OCI-LY1 (cell line): ENCODE results near the gene NYAP1.

Experiments used
- H2AFZ ChIP-seq: fragments of 200-600 bp; sonication (generic), shearing (Covaris generic); 2 replicates; pipeline ENCODE4 v1.6.0; 2014; ENCODE audit warnings: antibody characterized with exemption, mild to moderate bottlenecking, low read length
- H3F3A ChIP-seq: fragments of 200-600 bp; sonication (generic), shearing (Covaris generic); 2 replicates; pipeline ENCODE4 v1.6.0; 2014; ENCODE audit warnings: mild to moderate bottlenecking, antibody characterized with exemption, low read length, moderate library complexity; ENCODE audit not compliant: insufficient read depth
- H3K27ac ChIP-seq: fragments of 200-600 bp; sonication (generic); 2 replicates; pipeline ENCODE4 v1.5.1; 2014; ENCODE audit warnings: low read length, mixed run types, mild to moderate bottlenecking, low read depth; ENCODE audit not compliant: poor library complexity, severe bottlenecking
- H3K27me3 ChIP-seq: fragments of 200-600 bp; sonication (generic); 2 replicates; pipeline ENCODE4 v1.6.0; 2014; ENCODE audit warnings: antibody characterized with exemption, mild to moderate bottlenecking, low read length, moderate library complexity; ENCODE audit not compliant: insufficient read depth
- H3K36me3 ChIP-seq: fragments of 200-600 bp; sonication (generic); 2 replicates; pipeline ENCODE4 v1.6.1; 2014; ENCODE audit warnings: mild to moderate bottlenecking, antibody characterized with exemption, low read length, moderate library complexity, mixed read lengths; ENCODE audit not compliant: insufficient read depth
- H3K4me1 ChIP-seq: fragments of 200-600 bp; sonication (generic); 2 replicates; pipeline ENCODE4 v1.5.1; 2014; ENCODE audit warnings: mild to moderate bottlenecking, low read length, moderate library complexity; ENCODE audit not compliant: insufficient read depth, severe bottlenecking
- H3K4me2 ChIP-seq: fragments of 200-600 bp; sonication (generic), shearing (Covaris generic); 2 replicates; pipeline ENCODE4 v1.6.1; 2014; ENCODE audit warnings: low read length
- H3K4me3 ChIP-seq: fragments of 200-600 bp; sonication (generic); 2 replicates; pipeline ENCODE4 v1.5.1; 2014; ENCODE audit warnings: low read length, low read depth, mild to moderate bottlenecking, mixed read lengths; ENCODE audit not compliant: poor library complexity, severe bottlenecking
- H3K79me2 ChIP-seq: fragments of 200-600 bp; shearing (Covaris generic); 2 replicates; pipeline ENCODE4 v1.6.1; 2016; ENCODE audit warnings: mixed run types, low read length, mixed read lengths; ENCODE audit not compliant: insufficient read depth
- H3K9ac ChIP-seq: fragments of 200-600 bp; sonication (generic), shearing (Covaris generic); 2 replicates; pipeline ENCODE4 v1.6.1; 2014; ENCODE audit warnings: mild to moderate bottlenecking, low read length, mixed read lengths
- H3K9me2 ChIP-seq: fragments of 200-600 bp; sonication (generic), shearing (Covaris generic); 2 replicates; pipeline ENCODE4 v1.6.1; 2014; ENCODE audit warnings: low read depth, mild to moderate bottlenecking, low read length, mixed read lengths
- H3K9me3 ChIP-seq: fragments of 200-600 bp; shearing (Covaris generic); 2 replicates; pipeline ENCODE4 v1.6.1; 2014; ENCODE audit warnings: low read length, mixed read lengths
- H4K20me1 ChIP-seq: fragments of 200-600 bp; sonication (generic), shearing (Covaris generic); 2 replicates; pipeline ENCODE4 v1.6.0; 2016; ENCODE audit warnings: mild to moderate bottlenecking, low read length; ENCODE audit not compliant: insufficient read depth
- EZH2 ChIP-seq: fragments of 200-600 bp; sonication (generic), shearing (Covaris generic); IDR thresholded peaks from 2 replicates; pipeline ENCODE4 v1.8.0; 2017; ENCODE audit warnings: borderline replicate concordance, mixed run types, mild to moderate bottlenecking, antibody characterized with exemption, low read length, moderate library complexity, mixed read lengths
- TF ChIP-seq, protein P1 (sequence below): fragments of 200-600 bp; sonication (generic), shearing (Covaris generic); IDR thresholded peaks from 2 replicates; pipeline ENCODE4 v1.5.1; 2017; ENCODE audit warnings: mild to moderate bottlenecking, antibody characterized with exemption, low read length, moderate library complexity, mixed read lengths

The NYAP1 gene

DNA sequence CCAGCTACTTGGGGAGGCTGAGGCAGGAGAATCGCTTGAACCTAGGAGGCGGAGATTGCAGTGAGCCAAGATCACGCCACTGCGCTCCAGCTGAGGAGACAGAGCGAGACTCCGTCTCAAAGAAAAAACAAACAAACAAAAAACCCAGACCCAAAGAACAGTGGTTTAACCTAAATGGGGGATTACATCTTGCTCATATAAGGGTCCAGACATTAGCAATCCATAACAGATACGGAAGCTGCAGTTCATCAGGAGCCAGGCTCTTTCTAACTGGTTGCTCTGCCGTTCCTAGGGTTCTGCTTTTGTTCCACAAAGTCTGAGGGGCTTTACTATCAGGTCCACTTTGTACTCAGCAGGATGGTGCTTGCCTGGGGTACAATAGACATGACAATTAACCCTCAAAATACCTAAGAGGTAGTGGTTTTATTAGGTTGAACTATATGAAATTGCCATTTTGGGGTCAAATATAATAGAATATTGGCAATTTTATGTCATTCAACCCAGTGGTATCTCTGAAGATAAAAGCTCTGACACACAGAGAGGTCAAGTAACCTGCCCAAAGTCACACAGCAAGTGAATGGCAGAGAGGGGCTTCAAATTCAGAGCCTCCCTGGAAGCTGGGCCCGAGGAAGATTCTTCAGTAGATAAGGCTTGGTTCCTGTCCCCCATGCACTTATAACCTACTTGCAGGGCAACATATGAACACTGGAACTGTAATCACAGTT, 21.3 kb downstream of the NYAP1 start:
- Histone ChIP-seq H3K4me2 (no peak overlapping the region), H4K20me1 (no peaks in the 10 kb centered on the region), H3K9ac (no peak overlapping the region), H3K36me3 (no peaks in the 10 kb centered on the region), H3K4me3 (no peak overlapping the region), H3K27me3 (peaks cover 12% of the 10 kb centered on the region), H2AFZ (no peak overlapping the region), H3K4me1 (no peaks in the 10 kb centered on the region), H3F3A (0 out of 2 replicates have a peak, but pooled peaks cover 4% of the 10 kb centered on the region), H3K79me2 (no peaks in the 10 kb centered on the region), H3K27ac (no peak overlapping the region), H3K9me2 (no peaks in the 10 kb centered on the region), H3K9me3 (no peaks in the 10 kb centered on the region)
- TF ChIP-seq, protein P1, sequence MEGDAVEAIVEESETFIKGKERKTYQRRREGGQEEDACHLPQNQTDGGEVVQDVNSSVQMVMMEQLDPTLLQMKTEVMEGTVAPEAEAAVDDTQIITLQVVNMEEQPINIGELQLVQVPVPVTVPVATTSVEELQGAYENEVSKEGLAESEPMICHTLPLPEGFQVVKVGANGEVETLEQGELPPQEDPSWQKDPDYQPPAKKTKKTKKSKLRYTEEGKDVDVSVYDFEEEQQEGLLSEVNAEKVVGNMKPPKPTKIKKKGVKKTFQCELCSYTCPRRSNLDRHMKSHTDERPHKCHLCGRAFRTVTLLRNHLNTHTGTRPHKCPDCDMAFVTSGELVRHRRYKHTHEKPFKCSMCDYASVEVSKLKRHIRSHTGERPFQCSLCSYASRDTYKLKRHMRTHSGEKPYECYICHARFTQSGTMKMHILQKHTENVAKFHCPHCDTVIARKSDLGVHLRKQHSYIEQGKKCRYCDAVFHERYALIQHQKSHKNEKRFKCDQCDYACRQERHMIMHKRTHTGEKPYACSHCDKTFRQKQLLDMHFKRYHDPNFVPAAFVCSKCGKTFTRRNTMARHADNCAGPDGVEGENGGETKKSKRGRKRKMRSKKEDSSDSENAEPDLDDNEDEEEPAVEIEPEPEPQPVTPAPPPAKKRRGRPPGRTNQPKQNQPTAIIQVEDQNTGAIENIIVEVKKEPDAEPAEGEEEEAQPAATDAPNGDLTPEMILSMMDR = no peak
- no peak for TF ChIP-seq EZH2

DNA sequence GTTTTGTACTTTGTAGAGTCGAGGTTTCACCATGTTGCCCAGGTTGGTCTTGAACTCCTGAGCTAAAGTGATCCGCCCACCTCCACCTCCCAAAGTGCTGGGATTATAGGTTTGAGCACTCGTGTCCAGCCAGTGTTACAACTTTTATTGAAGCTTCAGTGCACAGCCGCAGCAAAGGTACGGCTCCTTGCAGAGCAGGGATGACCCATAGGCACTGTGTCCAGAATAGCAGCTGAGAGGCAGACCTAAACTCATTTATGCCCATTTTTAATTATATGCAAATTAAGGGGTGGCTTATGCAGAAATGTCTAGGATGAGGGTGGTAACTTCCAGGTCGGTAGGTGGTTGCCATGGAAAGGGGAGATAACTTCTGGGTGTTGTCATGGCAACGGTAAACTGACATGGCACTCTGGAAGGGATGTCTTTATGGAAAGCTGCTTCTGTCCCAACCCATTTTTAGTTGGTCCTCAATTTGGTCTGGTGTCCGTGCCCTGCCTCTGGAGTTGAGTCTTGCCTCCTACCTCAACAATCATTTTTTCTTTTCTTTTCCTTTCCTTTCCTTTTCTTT, 22.7 kb downstream of the NYAP1 start:
- no peak overlapping the region for H3K4me3 ChIP-seq
- H3K9me3 ChIP-seq = no peaks in the 10 kb centered on the region
- no peak overlapping the region for H3K9ac ChIP-seq
- no peaks in the 10 kb centered on the region for H3K4me1 ChIP-seq
- no peaks in the 10 kb centered on the region for H3K36me3 ChIP-seq
- H3K79me2 ChIP-seq = no peaks in the 10 kb centered on the region
- peaks cover 12% of the 10 kb centered on the region for H3K27me3 ChIP-seq
- no peak overlapping the region for H3K27ac ChIP-seq
- H2AFZ ChIP-seq = no peak overlapping the region
- H3K4me2 ChIP-seq = no peak overlapping the region
- no peaks in the 10 kb centered on the region for H3F3A ChIP-seq
- TF ChIP-seq, protein P1 = no peak
- no peak for TF ChIP-seq EZH2
- H3K9me2 ChIP-seq = no peaks in the 10 kb centered on the region
- H4K20me1 ChIP-seq = no peaks in the 10 kb centered on the region

DNA sequence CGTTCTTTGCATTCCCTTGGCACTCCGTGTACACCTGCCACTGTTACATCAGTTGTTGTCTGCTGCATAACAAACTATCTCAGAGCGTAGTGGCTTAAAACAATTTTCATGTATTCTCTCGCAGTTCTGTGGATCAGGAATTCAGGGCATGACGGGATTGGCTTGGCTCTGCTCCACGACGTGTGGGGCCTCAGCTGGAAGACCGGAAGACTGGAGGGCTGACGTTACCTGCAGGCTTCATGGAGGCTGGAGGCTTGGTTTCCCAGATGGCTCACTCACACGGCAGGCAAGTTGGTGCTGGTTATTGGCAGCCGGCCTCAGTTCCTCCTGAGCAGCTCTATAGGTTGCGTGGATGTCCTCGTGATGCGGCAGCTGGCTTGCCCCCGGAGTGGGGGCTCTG, 25.5 kb downstream of the NYAP1 start:
- no peaks in the 10 kb centered on the region for H3K9me2 ChIP-seq
- H3K79me2 ChIP-seq = no peaks in the 10 kb centered on the region
- no peaks in the 10 kb centered on the region for H3K36me3 ChIP-seq
- no peak overlapping the region for H3K4me3 ChIP-seq
- no peaks in the 10 kb centered on the region for H3K9me3 ChIP-seq
- no peak overlapping the region for H3K4me2 ChIP-seq
- no peaks in the 10 kb centered on the region for H3F3A ChIP-seq
- H4K20me1 ChIP-seq = no peaks in the 10 kb centered on the region
- no peak overlapping the region for H3K9ac ChIP-seq
- H3K4me1 ChIP-seq = no peaks in the 10 kb centered on the region
- TF ChIP-seq EZH2 = no peak
- TF ChIP-seq, protein P1 = no peak
- H3K27me3 ChIP-seq = peaks cover 17% of the 10 kb centered on the region
- no peak overlapping the region for H3K27ac ChIP-seq
- no peak overlapping the region for H2AFZ ChIP-seq
